ENCODE results near the gene NRXN2.
A peak's percentile ranks its signal among the peaks of the same experiment; 100 is the strongest.
"Not testable (repeated sequence)": the region's sequence is repeated elsewhere in the genome, so short reads cannot be mapped to it uniquely, and the experiment has no call there.

The NRXN2 gene

GRCh38 chr11:64674774-64675173 is 48.2 kb downstream of the NRXN2 start:
- DNase-seq (ENCODE audit: low read depth): no peak

GRCh38 chr11:64673279-64673678 is 49.7 kb downstream of the NRXN2 start:
- no peak for DNase-seq (ENCODE audit: low read depth)

GRCh38 chr11:64672875-64673274 is 50.1 kb downstream of the NRXN2 start:
- no peak for DNase-seq (ENCODE audit: low read depth)

GRCh38 chr11:64670975-64671374 is 52.0 kb downstream of the NRXN2 start:
- DNase-seq (ENCODE audit: low read depth): no peak

GRCh38 chr11:64667154-64667745 is 55.7 kb downstream of the NRXN2 start:
- DNase-seq (ENCODE audit: low read depth): no peak

GRCh38 chr11:64665411-64665821 is 57.6 kb downstream of the NRXN2 start:
- no peak for DNase-seq (ENCODE audit: low read depth)

- DNase-seq (ENCODE audit: low read depth): not testable (repeated sequence)
These were observed 58.6 kb downstream of the NRXN2 start for GRCh38 chr11:64664236-64664870.

GRCh38 chr11:64663656-64664055 is 59.3 kb downstream of the NRXN2 start:
- no peak for DNase-seq (ENCODE audit: low read depth)

GRCh38 chr11:64661614-64662013 is 61.4 kb downstream of the NRXN2 start:
- no peak for DNase-seq (ENCODE audit: low read depth)

GRCh38 chr11:64661146-64661545 is 61.9 kb downstream of the NRXN2 start:
- DNase-seq (ENCODE audit: low read depth): peak; percentile 92

- DNase-seq (ENCODE audit: low read depth): no peak
These were observed 62.3 kb downstream of the NRXN2 start for GRCh38 chr11:64660706-64661105.

- DNase-seq (ENCODE audit: low read depth): no peak
These were observed 62.8 kb downstream of the NRXN2 start for GRCh38 chr11:64660205-64660604.

GRCh38 chr11:64659417-64660144 is 63.4 kb downstream of the NRXN2 start:
- peak; percentile 86 for DNase-seq (ENCODE audit: low read depth)

GRCh38 chr11:64658265-64658664 is 64.7 kb downstream of the NRXN2 start:
- no peak for DNase-seq (ENCODE audit: low read depth)

GRCh38 chr11:64656862-64657261 is 66.1 kb downstream of the NRXN2 start:
- DNase-seq (ENCODE audit: low read depth): no peak

- DNase-seq (ENCODE audit: low read depth): peak; percentile 71
These were observed 66.9 kb downstream of the NRXN2 start for GRCh38 chr11:64655941-64656601.

GRCh38 chr11:64654958-64655541 is 67.9 kb downstream of the NRXN2 start:
- no peak for DNase-seq (ENCODE audit: low read depth)

- no peak for DNase-seq (ENCODE audit: low read depth)
These were observed 68.6 kb downstream of the NRXN2 start for GRCh38 chr11:64654439-64654838.

- DNase-seq (ENCODE audit: low read depth): no peak
These were observed 69.5 kb downstream of the NRXN2 start for GRCh38 chr11:64653388-64653973.

GRCh38 chr11:64652586-64653387 is 70.2 kb downstream of the NRXN2 start:
- peak; percentile 45 for DNase-seq (ENCODE audit: low read depth)

- DNase-seq (ENCODE audit: low read depth): no peak
These were observed 72.0 kb downstream of the NRXN2 start for GRCh38 chr11:64650923-64651523.
